HG02840 (cell line): ENCODE measurements around the gene DGKE.
A peak's percentile ranks its signal among the peaks of the same experiment; 100 is the strongest.

Experiments used
- ATAC-seq: cut with Tn5 transposase; IDR thresholded peaks from one replicate; pipeline ENCODE4 v1.9.1; 2021; ENCODE audit warnings: mild to moderate bottlenecking, moderate library complexity, moderate number of reproducible peaks; ENCODE audit not compliant: unreplicated experiment, low FRiP score

DGKE gene

DNA sequence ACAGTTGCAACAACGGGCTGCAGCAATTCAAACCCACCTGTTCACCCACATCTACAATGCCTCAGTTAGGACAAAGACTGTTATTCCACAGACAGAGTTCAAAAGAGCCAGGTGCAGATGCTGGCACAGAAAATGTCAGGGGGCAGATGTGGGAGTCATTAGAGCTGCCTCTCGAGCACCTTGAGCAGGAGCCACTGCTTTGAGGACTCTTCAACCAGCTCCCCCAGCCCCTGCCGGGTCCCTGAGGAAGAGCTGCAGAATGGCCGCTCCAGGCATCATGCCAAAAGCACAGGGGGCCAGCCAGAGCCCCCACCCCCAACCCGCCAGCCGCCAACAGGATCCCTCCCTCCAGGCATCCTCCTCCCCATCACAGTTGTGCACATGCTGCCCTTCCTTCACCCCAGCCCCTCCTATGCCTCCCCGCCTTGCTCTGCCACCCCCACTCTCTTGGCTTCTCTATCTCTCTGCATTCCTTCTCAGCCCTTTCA is 21.0 kb upstream of the DGKE start:
- no peak for ATAC-seq

DNA sequence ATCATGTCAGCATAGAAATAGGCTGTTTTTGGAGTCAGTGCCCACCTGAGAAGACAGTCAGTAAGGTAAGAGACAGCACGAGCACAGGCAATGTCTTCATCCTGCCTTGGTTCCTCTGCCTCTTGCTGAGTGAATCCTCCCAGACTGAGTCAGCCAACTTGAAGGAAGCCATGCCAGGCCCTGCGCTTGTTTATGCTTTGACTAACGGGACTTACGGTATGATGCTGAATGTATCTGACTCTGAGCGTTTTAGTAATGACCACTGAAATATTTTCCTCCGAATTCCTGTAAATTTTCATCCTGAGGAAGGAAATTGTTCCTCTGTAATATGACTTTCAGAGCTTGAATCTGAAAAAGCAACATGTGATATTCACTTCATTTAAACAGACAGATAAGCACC is 18.2 kb upstream of the DGKE start:
- ATAC-seq: no peak

DNA sequence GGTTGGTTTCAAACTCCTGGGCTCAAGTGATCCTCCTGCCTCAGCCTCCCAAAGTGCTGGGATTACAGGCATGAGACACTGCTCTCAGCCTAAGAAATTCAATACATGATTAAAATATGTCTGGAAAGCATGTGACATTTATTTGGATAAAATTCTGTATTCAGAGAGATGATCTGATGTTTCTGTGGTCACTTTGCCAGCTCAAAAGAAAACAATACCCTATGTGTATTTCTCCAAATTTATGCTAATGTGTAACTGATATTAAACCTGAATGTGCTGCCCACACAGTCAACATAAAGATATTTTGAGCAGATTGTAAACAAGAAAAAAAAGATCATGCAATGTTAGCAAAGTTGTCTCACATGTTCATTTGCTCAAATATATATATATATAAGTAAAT is 16.9 kb upstream of the DGKE start:
- ATAC-seq: no peak

DNA sequence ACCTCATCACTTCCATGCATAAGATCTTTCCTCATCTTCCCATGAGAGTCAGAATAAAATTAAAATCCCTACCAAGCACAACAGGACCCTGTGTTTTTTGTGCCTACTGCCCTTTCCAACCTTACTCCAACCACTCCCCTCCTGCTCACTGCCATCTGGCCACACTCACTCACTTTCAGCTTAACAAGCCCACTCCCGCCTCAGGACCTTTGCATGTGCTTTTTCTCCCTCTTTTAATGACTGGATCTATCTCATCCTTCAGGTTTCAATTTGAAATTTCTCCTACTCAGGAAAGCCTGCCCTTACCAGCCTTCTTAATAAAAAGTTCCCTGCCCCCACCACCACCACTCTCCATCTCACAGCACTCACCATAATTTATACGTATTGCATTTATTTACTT is 14.9 kb upstream of the DGKE start:
- ATAC-seq: no peak

DNA sequence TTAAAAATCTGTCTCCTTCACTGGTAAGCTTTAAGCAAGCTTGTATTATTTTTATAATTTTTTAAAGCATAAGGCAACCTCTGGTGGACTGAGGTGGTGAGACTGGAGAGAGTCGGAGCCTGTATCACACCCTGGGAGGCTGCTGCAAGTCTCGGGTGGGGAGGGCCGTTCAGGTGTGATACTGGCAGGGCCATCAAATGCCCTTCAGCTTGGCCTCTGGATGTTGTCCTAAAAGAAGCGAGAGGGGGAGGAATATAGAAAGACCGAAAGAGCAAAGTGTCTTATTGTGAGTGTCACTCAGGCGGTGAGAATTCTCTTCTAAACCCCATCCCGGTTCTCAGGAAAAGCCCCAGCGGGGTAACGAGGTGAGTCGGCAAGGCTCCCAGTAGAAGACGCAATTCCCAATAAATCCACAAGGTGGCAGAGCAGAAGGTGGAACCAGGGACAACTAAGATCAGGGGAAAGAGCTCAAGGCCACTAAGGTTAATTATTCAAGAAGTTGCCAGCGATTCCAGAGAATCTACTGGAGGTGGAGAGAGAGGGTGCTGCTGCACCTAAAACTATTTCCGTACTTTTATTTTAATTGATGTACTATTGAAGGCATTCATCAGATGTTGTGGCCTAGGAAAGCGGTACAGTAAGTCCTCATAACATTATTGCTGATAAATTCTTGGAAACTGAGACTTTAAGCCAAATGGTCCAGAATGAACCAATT is 14.4 kb upstream of the DGKE start:
- no peak for ATAC-seq

DNA sequence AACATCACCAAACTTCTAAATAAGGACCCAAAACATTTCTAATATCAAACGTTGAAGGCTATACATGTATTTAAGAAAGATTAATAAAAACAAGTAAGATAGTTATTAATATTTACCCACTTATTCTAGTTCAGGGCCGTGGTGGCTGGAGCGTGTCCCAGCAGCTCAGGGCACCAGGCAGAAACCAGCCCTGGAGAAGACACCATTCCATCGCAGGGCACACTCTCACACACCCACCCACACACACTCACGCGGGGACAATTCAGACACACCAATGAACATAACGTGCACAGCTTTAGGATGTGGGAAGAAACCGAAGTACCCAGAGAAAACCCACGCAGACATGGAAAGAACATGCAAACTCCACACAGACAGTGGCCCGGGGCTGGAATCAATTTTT is 13.7 kb upstream of the DGKE start:
- ATAC-seq: no peak

DNA sequence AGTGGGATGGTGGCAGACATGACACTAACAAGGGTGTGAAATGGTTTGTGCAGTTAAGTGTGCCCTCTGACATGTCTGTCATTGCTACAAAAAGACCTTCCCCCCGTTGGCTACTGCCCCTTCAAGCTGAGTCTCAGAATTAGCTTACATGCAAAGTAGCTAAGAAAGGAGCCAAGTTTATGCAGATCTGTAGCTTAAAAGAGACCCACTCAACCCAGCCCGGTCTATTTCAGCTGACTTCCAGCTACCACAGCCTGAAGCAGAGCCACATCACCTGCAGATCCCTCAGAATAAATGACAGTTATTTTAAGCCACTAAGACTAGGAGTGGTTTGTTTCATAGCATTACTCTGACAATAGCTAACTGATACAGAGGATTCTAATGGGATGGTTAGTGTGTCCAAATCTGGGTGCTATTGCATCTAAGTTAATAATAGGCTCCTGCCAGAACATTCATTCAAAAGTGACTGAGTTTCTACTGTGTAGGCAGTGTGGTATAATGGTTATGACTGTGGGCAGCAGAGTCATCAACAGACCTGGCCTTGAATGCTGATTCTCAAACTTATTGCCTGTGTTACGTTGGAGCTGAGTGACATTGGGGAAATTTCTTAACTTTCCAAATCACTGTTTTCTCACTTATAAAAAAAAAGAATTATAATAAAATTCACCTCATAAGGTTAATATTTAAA is 12.0 kb upstream of the DGKE start:
- ATAC-seq: no peak

DNA sequence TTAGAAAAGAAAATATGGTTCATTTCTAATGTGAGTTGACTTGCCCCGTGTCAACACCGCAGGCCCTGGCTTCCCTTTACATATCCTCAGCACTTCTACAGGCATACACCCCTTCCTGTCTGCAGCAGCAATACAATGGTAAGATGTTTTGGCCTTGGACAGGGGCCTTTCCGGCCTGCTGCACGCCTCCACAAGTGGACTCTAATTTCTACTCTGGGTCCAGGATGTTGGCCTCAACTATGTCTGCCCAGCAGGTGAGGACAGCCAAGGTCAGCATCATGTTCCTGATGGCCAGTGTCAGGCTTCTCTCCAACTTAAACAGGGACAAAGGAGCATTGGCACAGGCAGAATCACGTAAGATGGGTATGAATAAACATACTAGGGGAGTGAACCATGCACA is 11.2 kb upstream of the DGKE start:
- no peak for ATAC-seq

DNA sequence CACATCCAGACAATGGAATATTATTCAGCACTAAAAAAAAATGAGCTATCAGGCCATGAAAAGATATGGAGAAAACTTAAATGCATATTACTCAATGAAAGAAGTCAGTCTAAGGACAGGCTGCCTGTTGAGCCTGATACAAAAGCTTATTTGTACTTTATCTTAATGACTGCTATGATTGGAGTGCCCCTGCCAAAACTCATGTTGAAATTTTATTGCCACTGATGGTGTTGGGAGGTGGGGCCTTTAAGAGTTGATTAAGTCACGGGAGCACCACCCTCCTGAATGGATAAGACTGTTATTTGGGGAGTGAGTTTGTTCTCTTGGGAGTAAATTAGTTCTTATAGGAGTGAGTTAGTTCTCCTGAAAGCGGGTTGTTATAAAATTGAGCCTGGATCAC is 10.1 kb upstream of the DGKE start:
- ATAC-seq: no peak

DNA sequence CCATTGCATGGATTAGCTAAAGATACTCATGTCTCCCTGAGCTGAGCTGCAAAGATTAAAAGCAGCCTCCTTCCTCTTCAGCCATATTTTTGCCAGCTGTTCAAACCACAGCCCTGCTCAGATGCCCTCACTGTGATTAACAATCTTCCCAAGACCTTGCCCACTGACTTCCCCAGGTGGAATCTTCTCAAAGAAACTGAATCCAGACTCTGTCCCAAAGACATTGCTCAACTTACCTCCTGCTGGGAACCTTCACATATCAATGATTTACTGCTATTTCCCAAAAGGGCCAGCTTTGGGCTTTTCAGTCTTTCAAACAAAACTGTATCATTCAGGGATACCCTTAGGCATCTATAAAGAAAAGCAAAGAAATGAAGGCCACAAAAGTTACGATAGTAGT is 9.4 kb upstream of the DGKE start:
- ATAC-seq: no peak

DNA sequence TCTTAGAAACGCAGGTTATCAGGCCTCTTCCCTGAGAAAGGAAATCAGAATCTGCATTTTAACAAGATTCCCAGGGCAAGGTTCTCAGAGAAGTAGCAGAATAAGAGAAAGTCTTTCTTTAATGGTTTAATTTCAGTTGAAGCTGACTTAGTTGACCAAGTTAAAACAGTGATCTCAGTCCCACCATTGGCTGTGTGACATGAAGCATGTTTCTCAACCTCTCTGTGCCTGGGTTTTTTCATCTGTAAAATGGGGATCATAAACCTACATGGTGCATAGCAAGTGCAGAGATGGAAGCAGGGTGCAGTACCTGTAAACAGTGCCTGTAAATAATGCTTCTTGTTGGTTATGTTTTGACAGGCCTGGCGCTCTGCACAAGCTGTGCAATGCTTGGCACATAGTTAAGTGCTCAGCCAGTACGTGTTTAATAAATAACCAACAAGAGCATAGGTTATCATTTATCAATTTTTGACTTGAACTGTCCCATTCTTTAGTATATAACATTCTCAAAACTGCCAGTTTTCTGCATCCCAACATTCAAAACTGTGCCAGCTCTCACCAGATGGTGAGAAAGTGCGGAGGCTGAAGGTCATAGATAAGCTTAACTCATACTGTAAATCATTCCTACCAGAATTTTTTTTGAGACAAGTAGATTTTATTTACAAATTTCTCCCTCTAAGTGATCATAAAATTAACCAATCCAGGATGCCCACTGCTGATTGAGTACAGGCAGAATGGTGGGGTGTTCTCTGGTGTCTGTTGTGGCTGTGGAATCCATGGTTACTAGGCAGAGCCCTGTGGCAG is 7.1 kb upstream of the DGKE start:
- no peak for ATAC-seq

DNA sequence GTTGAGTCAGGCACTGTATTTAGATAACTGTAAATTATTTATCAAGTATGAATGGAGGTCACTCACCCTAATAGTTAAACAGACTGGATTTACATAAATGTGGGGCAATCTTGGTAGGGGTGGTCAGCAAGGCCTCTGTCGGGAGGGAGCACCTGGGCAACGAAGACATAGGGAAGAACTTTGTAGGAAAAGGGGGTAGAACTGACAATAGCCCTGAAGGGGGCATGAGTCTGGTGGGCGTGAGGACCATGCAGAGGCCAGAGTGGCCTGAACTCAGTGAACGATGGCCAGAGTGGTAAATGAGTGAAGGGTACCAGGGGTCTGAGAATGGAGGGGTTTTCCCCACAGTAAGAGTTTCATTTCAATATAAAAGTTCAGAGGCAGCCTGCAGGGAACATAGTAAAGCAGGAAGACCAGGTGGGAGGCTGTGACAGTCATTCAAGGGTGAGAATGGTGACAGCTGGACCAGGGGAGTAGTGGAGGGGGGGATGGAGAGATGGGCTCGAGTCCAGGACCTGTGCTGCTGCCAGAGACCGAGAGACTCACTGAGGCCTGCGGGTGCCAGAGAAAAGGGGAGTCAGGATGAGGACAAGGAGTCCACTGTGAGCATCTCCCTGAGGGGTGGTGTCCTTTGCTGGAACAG is 3.1 kb upstream of the DGKE start:
- no peak for ATAC-seq

DNA sequence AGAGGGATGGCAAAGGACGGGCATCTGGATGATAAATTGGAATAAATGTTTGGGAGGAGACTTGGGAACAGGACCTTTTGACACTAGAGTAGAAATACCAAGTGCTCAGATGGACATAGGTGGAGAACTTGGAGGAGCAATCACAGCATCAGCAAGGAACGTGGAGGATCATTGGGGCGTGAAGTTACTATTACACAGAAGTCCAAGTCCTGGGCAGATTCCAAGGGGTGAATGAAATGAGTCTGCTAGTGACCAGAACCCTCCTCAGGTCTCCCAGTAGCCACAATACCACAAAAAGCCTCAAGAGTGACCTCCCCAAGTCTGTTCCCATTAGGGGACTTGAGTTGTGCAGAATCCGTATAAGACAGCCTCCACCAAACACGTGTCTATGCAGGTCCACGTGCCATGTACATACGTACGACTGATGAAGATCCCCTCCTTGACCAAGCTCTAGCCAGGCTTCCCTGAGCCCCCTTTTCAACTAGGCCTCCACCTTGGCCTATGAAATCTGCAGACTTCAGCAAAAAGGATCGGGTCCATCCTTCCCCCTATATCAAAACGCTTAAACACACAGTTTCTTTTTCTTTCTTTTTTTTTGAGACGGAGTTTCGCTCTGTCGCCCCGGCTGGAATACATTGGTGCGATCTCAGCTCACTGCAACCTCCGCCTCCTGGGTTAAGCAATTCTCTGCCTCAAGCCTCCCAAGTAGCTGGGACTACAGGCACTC is 2.4 kb upstream of the DGKE start:
- no peak for ATAC-seq

DNA sequence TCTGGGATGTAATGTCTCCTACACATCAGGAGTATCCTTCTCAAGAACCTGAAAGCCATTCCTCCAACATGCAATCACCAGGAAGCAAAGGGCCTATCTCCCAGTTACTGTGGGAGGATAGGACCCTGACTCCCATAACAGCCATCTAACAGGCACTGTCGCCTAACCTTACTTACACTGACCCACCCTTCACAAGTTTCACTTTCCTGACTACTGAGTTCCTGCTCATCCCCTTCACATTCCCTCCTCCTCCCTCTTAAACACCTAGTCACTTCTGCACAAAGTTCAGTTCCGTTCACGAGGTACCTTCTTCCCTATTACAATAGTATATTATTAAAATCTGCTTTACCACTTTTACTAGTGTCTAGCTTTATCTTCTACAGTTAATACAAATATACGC is 1.5 kb upstream of the DGKE start:
- no peak for ATAC-seq

DNA sequence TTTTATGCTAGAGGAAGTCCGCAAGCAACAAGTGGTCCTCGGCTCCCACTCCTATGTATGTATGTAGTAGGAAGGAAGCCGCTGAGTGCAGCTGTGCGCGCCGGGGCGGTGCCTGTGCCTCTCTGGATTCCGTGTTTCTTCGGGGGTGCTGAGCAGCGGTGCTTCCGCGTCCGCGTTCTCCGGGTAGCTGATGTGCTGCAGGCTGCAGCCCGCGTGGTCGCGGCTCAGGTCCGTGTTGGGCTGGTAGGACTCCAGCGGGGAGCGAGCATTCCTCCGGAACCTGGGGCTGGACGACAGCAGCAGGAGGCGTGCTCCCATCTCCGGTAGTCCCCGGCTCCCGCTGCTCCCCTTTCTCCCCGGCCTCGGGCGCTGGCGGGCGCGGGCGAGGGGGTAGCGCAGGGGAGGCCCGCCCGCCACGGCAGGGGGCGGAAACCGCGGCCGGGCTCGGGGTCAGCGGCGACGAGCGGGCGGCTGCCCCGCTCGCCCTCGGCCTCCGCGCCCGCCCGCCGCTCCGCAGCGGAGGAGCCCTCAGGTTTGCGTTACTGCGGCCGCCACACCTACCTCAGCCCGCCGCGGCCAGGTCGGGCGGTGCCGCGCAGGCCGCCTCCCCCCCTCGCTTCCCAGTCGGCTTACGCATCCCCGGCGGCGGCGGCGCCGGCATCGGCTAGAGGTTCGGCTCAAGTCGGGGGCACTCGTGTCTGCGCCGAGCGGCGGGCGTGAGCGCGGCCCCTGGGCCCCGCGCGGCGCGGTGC is 718 bp upstream of the DGKE start:
- peak; percentile 50 for ATAC-seq

DNA sequence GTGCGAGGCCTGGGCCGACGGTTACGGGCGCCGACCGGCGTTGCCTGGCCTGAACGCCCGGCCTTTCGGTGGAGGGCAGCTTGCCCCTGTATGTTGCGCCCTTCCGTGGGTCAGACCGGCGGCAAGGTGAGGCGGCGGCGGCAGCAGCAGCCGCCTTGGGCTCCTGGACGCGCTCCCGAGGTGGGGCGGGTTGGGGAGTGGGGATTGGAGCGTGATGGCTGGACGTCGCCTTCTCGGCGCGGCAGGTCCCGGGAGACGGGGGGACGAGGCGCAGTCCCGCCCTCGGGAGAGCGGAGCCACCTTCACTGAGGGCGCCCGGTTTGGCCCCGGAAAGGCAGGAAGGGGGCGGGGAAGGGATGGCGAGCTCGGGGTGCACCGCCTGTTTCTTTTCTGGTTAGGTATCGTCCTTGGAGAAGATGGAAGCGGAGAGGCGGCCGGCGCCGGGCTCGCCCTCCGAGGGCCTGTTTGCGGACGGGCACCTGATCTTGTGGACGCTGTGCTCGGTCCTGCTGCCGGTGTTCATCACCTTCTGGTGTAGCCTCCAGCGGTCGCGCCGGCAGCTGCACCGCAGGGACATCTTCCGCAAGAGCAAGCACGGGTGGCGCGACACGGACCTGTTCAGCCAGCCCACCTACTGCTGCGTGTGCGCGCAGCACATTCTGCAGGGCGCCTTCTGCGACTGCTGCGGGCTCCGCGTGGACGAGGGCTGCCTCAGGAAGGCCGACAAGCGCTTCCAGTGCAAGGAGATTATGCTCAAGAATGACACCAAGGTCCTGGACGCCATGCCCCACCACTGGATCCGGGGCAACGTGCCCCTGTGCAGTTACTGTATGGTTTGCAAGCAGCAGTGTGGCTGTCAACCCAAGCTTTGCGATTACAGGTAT is 671 bp downstream of the DGKE start:
- peak; percentile 24 for ATAC-seq

DNA sequence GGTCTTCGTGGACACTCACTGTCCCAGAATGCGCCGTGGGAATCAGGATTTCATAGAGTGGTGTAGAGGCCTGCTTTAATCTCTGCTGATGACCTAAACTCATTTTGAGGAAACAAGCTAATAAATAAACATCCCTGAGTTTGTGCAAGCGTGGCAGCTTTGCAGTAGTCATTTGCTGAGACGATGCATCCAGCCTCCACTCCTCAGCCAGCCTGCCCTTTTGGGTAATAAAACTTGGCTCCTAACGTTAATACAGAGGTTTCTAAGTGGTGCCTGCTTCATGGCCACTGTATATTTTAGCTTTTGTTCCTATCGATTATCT is 1.3 kb downstream of the DGKE start:
- ATAC-seq: no peak

DNA sequence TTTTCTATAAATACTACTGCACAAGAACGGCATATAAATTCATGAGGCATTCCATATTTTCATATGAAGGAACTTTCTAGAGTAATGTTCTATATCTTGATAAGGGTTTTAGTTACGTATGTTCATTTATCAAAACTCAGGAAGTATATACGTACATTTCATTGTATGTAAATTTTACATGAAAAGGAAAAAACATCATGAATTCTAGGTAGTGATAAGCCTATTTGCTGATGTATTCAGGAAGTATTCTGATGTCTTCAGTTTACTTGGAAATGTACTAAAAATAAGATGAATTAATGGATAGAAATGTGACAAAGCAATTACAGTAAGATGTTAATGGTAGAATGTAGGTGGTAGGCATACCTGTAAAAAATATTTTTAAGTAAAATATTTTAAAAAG is 4.7 kb downstream of the DGKE start:
- ATAC-seq: no peak

DNA sequence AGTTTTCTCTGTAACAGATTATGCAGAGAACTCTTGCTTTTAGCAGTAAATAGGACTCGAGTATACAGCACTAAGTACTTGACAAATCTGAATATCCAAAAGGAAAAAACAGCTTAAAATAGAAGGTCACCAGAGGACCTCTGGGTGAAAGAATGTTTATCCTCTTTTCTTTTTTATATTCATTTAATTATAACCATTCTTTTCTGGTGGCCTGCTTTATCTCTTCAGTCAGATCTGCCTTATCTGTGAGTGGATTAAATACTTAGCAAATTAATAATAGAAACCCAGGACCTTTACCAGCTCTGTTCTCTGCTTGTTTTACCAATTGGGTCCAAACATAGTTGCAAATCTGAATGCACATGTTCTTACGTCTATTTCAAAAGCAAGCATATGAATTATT is 8.6 kb downstream of the DGKE start:
- no peak for ATAC-seq
